Ishikawa (cell line): Measurements from ENCODE around the gene MOK.

Source experiments
- CEBPB ChIP-seq: IDR thresholded peaks from 2 replicates; pipeline ENCODE4 v1.6.1; 2012
- CREB1 ChIP-seq: IDR thresholded peaks from 2 replicates; pipeline ENCODE4 v1.6.1; 2012; ENCODE audit warnings: low read depth
- EGR1 ChIP-seq: IDR thresholded peaks from 2 replicates; pipeline ENCODE4 v1.6.1; 2012
- EP300 ChIP-seq: IDR thresholded peaks from 2 replicates; pipeline ENCODE4 v1.6.1; 2012; ENCODE audit warnings: borderline replicate concordance
- FOXM1 ChIP-seq: IDR thresholded peaks from 2 replicates; pipeline ENCODE4 v1.6.1; 2012; ENCODE audit warnings: low read depth, borderline replicate concordance
- NFIC ChIP-seq: IDR thresholded peaks from 2 replicates; pipeline ENCODE4 v1.6.1; 2012
- RAD21 ChIP-seq: IDR thresholded peaks from 2 replicates; pipeline ENCODE4 v1.6.1; 2012; ENCODE audit warnings: low read depth
- TAF1 ChIP-seq: IDR thresholded peaks from 2 replicates; pipeline ENCODE4 v1.6.1; 2012; ENCODE audit warnings: low read depth, mild to moderate bottlenecking
- TCF12 ChIP-seq: IDR thresholded peaks from 2 replicates; pipeline ENCODE4 v1.6.1; 2012; ENCODE audit warnings: low read depth
- TEAD4 ChIP-seq: IDR thresholded peaks from 2 replicates; pipeline ENCODE4 v1.6.1; 2012
- YY1 ChIP-seq: IDR thresholded peaks from 2 replicates; pipeline ENCODE4 v1.6.1; 2012; ENCODE audit warnings: low read depth
- ZBTB7A ChIP-seq: IDR thresholded peaks from 2 replicates; pipeline ENCODE4 v1.6.1; 2012; ENCODE audit warnings: low read depth
- TF ChIP-seq, protein P1 (sequence below): IDR thresholded peaks from 2 replicates; pipeline ENCODE4 v1.6.1; 2012
- TF ChIP-seq, protein P2 (sequence below): IDR thresholded peaks from 2 replicates; pipeline ENCODE4 v1.6.1; 2012
- TF ChIP-seq, protein P3 (sequence below): IDR thresholded peaks from 2 replicates; pipeline ENCODE4 v1.6.1; 2012; ENCODE audit warnings: low read depth, mild to moderate bottlenecking

The MOK gene

DNA sequence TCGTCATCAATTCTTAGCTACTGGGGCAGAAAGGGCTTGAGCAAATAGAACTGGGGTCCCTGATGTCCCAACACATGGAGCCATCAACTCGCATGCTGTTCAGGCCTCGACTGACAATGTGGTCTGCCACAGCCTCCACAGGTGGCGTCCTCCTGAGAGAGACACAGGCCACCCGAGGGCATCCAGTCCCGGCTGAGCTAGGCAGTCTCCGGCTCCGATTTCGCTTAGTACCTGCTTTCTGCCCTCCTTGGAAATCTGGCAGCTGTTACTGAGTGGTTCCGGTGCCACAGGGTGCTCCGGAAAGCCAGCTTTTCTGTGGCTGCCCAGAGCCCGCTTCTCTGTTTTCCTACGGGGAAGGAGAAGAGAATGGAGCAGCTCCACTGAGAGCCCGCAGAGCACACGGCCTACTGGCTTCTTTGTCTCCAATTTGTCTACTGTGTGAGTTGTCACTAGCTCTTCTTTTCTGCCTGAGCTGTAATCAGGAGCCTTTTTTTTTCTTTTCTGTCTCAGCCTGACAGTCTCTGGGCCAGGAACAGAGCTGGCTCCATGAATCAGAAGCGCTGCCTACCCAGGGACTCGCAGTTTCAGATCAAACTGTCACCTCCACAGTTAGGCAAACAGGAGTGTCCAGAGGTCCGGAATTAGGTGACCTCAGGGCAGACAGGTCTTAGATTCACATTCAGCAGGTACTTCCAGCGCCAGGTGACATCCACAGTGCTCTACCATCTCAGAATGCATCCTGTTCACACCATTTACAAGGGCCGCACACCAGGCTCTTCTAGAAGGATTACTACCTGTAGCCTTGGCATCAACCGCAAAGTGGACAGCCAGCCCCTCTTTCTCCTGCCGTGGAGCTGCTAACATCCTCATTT lies 73.3 kb downstream of the MOK start:
- TF ChIP-seq CEBPB = no peak
- TF ChIP-seq EP300 = no peak
- TF ChIP-seq YY1 = no peak
- TF ChIP-seq, protein P1, sequence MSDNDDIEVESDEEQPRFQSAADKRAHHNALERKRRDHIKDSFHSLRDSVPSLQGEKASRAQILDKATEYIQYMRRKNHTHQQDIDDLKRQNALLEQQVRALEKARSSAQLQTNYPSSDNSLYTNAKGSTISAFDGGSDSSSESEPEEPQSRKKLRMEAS = no peak
- no peak for TF ChIP-seq TAF1
- TF ChIP-seq CREB1 = no peak
- TF ChIP-seq, protein P2, sequence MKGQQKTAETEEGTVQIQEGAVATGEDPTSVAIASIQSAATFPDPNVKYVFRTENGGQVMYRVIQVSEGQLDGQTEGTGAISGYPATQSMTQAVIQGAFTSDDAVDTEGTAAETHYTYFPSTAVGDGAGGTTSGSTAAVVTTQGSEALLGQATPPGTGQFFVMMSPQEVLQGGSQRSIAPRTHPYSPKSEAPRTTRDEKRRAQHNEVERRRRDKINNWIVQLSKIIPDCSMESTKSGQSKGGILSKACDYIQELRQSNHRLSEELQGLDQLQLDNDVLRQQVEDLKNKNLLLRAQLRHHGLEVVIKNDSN = no peak

DNA sequence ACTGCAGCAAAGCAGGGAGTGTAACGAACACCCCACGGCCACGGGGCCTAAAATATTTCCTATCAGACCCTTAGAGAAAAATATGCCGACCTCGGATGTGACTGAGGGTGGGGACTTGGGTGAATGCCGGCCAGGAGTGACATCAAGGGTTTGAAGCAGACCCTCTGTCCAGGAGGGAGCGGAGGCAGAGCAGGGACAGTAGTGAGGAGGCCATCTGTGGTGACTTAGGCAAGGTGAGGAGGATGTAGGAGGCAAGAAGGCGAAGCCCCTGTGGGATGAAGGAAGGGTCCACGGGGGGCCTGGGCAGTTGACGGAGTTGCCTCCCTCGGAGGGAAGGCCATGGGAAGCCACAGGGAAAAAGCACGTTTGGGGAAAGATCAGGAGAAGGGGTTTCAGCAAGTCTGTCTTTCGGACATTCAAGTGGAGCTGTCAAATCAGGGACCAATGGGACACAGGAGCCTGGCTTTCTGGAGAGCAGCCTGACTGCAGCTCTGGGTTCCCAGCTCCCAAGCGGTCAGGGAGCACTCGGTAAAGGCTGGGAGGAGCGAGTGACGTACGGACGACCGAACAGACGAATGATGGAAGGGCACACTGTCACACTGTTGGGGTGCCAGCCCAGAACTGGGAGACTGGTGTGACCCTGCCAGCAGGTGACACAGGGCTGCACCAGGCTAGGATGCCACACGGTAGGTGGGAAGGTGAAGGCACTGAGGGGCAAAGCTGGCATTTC lies 74.3 kb downstream of the MOK start:
- no peak for TF ChIP-seq TCF12

DNA sequence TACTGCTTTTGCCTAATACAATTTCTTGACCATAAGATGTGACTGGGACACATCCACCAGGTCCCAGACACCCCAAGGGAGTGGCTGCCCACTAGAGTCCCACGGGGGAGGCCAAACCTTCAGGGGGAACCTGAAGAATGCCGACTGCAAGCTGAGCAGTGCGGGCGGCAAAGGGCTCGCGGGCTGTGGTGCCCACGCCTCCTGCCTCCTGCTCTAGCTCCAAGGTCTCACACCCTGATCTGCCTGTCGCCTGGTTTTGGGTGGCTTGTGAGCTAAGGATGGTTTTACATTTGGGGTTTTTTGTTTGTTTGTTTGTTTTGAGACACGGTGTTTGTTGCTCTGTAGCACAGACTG lies 75.2 kb downstream of the MOK start:
- no peak for TF ChIP-seq EGR1
- TF ChIP-seq TCF12 = no peak

DNA sequence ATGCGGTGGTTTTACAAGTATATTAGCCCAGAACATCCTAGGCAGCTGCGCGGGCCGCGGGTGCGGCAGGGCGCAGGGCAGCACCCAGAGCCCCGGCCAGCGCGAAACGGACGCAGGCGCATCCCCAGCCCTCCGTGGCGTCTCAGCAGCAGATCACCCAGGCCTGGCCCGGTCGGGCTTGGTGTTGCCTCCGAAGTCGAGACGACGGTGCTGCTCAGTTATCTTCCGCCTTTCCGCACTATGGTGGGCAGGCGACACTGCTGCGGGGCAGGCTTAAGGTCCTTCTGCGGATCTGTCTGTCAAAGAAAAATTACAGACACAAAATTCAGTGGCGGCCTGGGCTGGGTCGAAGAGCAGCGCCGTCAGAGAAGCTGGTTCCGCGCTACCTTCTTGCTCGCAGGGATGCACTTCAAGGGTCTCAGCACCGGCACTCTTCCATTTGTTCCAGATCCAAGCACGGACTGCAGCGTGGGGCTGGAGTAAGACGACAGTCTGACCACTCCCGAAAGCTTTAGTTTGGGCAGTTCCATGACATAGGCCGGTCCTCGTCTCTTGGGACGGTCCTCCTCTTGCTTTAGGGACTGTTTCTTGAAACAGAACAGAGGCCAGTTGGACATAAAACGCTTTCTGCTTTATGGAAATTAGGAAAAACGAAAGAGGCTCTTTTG lies 75.8 kb downstream of the MOK start:
- TF ChIP-seq TCF12 = no peak
- no peak for TF ChIP-seq FOXM1
- no peak for TF ChIP-seq NFIC
- no peak for TF ChIP-seq TAF1
- no peak for TF ChIP-seq CEBPB
- TF ChIP-seq EP300 = no peak
- TF ChIP-seq YY1 = no peak
- TF ChIP-seq TEAD4 = no peak
- TF ChIP-seq CREB1 = no peak
- no peak for TF ChIP-seq EGR1
- TF ChIP-seq, protein P1 = no peak

DNA sequence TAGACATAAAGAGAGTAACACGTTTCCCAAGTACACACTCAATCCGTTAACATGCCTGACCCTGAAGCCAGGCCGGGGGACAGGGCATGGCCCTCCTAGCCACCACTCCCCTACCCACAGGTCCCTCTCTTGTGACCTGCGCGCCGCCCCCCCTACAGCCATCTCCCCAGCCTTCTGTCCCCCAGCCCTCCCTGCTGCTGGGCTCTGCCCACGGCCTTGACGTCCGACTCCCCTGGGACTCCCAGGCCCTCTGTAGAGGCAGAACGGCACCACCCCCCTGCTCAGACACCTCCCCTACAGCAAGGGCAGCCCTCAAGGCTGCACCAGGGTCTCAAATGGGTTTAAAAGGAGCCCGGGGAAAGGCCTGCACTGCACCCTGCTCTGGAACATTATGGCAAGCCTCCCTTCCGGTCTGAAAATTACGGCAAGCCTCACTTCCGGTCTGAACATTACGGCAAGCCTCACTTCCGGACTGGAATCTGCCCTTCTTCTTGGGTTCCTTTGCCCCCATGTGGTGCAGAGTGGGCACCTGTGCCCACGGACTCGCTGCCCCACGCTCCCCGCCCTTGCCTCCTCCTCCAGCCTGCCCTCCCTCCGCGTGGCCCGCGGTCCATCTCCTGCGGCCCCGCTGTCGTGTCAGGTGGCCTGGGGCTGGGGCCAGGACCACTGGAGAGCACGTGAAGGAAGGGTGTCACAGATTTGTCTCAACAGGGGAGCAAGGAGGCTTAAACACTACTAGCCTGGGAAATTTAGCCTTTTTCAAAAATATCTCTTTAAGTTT lies 77.6 kb downstream of the MOK start:
- no peak for TF ChIP-seq RAD21
- no peak for TF ChIP-seq ZBTB7A
- TF ChIP-seq, protein P3, sequence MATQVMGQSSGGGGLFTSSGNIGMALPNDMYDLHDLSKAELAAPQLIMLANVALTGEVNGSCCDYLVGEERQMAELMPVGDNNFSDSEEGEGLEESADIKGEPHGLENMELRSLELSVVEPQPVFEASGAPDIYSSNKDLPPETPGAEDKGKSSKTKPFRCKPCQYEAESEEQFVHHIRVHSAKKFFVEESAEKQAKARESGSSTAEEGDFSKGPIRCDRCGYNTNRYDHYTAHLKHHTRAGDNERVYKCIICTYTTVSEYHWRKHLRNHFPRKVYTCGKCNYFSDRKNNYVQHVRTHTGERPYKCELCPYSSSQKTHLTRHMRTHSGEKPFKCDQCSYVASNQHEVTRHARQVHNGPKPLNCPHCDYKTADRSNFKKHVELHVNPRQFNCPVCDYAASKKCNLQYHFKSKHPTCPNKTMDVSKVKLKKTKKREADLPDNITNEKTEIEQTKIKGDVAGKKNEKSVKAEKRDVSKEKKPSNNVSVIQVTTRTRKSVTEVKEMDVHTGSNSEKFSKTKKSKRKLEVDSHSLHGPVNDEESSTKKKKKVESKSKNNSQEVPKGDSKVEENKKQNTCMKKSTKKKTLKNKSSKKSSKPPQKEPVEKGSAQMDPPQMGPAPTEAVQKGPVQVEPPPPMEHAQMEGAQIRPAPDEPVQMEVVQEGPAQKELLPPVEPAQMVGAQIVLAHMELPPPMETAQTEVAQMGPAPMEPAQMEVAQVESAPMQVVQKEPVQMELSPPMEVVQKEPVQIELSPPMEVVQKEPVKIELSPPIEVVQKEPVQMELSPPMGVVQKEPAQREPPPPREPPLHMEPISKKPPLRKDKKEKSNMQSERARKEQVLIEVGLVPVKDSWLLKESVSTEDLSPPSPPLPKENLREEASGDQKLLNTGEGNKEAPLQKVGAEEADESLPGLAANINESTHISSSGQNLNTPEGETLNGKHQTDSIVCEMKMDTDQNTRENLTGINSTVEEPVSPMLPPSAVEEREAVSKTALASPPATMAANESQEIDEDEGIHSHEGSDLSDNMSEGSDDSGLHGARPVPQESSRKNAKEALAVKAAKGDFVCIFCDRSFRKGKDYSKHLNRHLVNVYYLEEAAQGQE = no peak
- no peak for TF ChIP-seq EP300
- no peak for TF ChIP-seq TAF1
- no peak for TF ChIP-seq EGR1
- no peak for TF ChIP-seq CEBPB
- TF ChIP-seq TCF12 = no peak
- TF ChIP-seq FOXM1 = no peak
- TF ChIP-seq CREB1 = no peak
- TF ChIP-seq, protein P1 = no peak
- no peak for TF ChIP-seq YY1
- TF ChIP-seq, protein P2 = no peak
- no peak for TF ChIP-seq TEAD4
- no peak for TF ChIP-seq NFIC

DNA sequence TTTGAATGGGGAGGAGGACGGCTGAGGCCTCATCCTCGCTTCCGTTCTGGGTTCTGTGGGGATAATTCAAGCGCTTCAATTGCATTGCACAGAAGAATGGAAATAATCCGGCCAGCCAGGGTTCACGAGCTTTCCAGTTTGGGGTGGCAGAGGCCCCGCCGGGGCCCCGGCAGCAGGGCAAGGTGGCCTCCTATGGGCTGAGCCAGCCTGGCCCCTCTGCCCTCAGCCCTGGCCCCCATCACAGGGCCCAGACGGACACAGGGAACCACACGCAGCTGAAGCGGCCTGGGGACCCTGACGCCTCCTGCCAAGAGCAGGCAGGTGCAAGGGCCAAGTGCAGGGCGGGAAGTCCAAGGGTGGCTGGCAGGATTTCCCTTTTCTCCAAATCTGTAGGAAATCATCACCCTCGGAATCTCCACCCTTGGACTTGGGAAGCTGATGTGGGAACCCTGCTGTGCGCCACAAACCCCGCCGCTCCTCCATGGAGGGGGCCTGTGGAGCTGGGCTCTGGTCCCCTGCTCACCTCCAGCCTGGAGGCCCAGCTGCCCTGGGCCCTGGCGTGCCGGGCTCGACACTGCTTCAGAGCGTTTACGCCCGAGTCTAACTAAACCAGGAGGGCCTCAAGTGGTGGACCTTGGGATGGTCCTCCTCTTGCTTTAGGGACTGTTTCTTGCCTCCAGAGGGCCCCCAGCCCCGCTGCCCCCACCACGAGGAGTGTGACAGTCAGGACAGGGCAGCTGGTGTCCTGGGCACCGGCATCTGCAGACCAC lies 78.4 kb downstream of the MOK start:
- TF ChIP-seq EP300 (no peak), NFIC (no peak), ZBTB7A (no peak), TAF1 (no peak), CEBPB (no peak), FOXM1 (no peak), TCF12 (no peak), YY1 (no peak), TEAD4 (no peak), EGR1 (no peak), CREB1 (no peak), RAD21 (no peak)
- TF ChIP-seq, protein P3 = no peak
- TF ChIP-seq, protein P2 = no peak
- TF ChIP-seq, protein P1 = no peak
